Measurements from ENCODE around the gene HMCN2.
"Not testable (repeated sequence)": the region's sequence is repeated elsewhere in the genome, so short reads cannot be mapped to it uniquely, and the experiment has no call there.

The HMCN2 gene

GRCh38 chr9:130425741-130426466 lies 160.3 kb downstream of the HMCN2 start:
- no peak for DNase-seq (ENCODE audit: insufficient read length, low spot score)
- FAIRE-seq = no peak

- no peak for DNase-seq (ENCODE audit: insufficient read length, low spot score)
- FAIRE-seq = no peak
These were observed 160.9 kb downstream of the HMCN2 start for GRCh38 chr9:130426467-130426773.

GRCh38 chr9:130426883-130427282 lies 161.3 kb downstream of the HMCN2 start:
- FAIRE-seq = no peak
- no peak for DNase-seq (ENCODE audit: insufficient read length, low spot score)

GRCh38 chr9:130427326-130427725 lies 161.8 kb downstream of the HMCN2 start:
- FAIRE-seq (no peak), DNase-seq (ENCODE audit: insufficient read length, low spot score) (no peak)

- DNase-seq (ENCODE audit: insufficient read length, low spot score) = no peak
- FAIRE-seq = no peak
These were observed 162.6 kb downstream of the HMCN2 start for GRCh38 chr9:130428086-130428665.

GRCh38 chr9:130429381-130429780 lies 163.8 kb downstream of the HMCN2 start:
- FAIRE-seq (no peak), DNase-seq (ENCODE audit: insufficient read length, low spot score) (no peak)

- no peak for DNase-seq (ENCODE audit: insufficient read length, low spot score)
- no peak for FAIRE-seq
These were observed 164.3 kb downstream of the HMCN2 start for GRCh38 chr9:130429831-130430230.

- DNase-seq (ENCODE audit: insufficient read length, low spot score) (no peak), FAIRE-seq (no peak)
These were observed 164.7 kb downstream of the HMCN2 start for GRCh38 chr9:130430232-130430631.

GRCh38 chr9:130430734-130431535 lies 165.4 kb downstream of the HMCN2 start:
- no peak for DNase-seq (ENCODE audit: insufficient read length, low spot score)
- no peak for FAIRE-seq

- FAIRE-seq = no peak
- no peak for DNase-seq (ENCODE audit: insufficient read length, low spot score)
These were observed 166.2 kb downstream of the HMCN2 start for GRCh38 chr9:130431536-130432303.

- no peak for FAIRE-seq
These were observed 166.8 kb downstream of the HMCN2 start for GRCh38 chr9:130432362-130432761.

GRCh38 chr9:130432796-130433167 lies 167.2 kb downstream of the HMCN2 start:
- FAIRE-seq (no peak), DNase-seq (ENCODE audit: insufficient read length, low spot score) (no peak)

More at GRCh38 chr9:130432362-130432761, 166.8 kb downstream of the HMCN2 start:
- no peak for DNase-seq (ENCODE audit: insufficient read length, low spot score)

- DNase-seq (ENCODE audit: insufficient read length, low spot score) (peak; percentile 54), FAIRE-seq (no peak)
These were observed 167.8 kb downstream of the HMCN2 start for GRCh38 chr9:130433168-130433946.

- FAIRE-seq (no peak), DNase-seq (ENCODE audit: insufficient read length, low spot score) (no peak)
These were observed 168.3 kb downstream of the HMCN2 start for GRCh38 chr9:130433947-130434262.

GRCh38 chr9:130434656-130435055 lies 169.1 kb downstream of the HMCN2 start:
- FAIRE-seq = not testable (repeated sequence)

GRCh38 chr9:130437011-130437789 lies 171.6 kb downstream of the HMCN2 start:
- no peak for FAIRE-seq

More at GRCh38 chr9:130434656-130435055, 169.1 kb downstream of the HMCN2 start:
- DNase-seq (ENCODE audit: insufficient read length, low spot score) = not testable (repeated sequence)

GRCh38 chr9:130438382-130438981 lies 172.9 kb downstream of the HMCN2 start:
- DNase-seq (ENCODE audit: insufficient read length, low spot score) = no peak
- no peak for FAIRE-seq

More at GRCh38 chr9:130437011-130437789, 171.6 kb downstream of the HMCN2 start:
- no peak for DNase-seq (ENCODE audit: insufficient read length, low spot score)

GRCh38 chr9:130441031-130441430 lies 175.5 kb downstream of the HMCN2 start:
- no peak for FAIRE-seq
- DNase-seq (ENCODE audit: insufficient read length, low spot score) = no peak

GRCh38 chr9:130442746-130443455 lies 177.3 kb downstream of the HMCN2 start:
- DNase-seq (ENCODE audit: insufficient read length, low spot score) = no peak
- no peak for FAIRE-seq

Measured in GM19239 (cell line).